ENCODE measurements around the gene TRMT2A.

The TRMT2A gene

GRCh38 chr22:20087319-20088262 lies 29.4 kb downstream of the TRMT2A start:
- Histone ChIP-seq H3K36me3 (ENCODE audit: control insufficient read depth, insufficient read depth, low read length) (no peaks in the 10 kb centered on the region), H3K4me2 (ENCODE audit: low read length) (no peak overlapping the region), H3K27ac (no peak overlapping the region), H2AFZ (no peak overlapping the region), H3K4me3 (ENCODE audit: low read depth, low read length) (no peak overlapping the region), H3K4me1 (no peaks in the 10 kb centered on the region), H3K27me3 (ENCODE audit: control insufficient read depth, insufficient read depth, low read length) (no peaks in the 10 kb centered on the region), H3K79me2 (peaks cover 26% of the 10 kb centered on the region), H3K9ac (no peak overlapping the region), H3K9me3 (ENCODE audit: control insufficient read depth, low read length) (no peaks in the 10 kb centered on the region)
- no peak for TF ChIP-seq CTCF (IDR thresholded peaks at IDR 0.05)

GRCh38 chr22:20086763-20087162 lies 30.3 kb downstream of the TRMT2A start:
- Histone ChIP-seq H2AFZ (no peak overlapping the region), H3K27ac (no peak overlapping the region), H3K4me3 (ENCODE audit: low read depth, low read length) (no peak overlapping the region), H3K9ac (no peak overlapping the region), H3K9me3 (ENCODE audit: control insufficient read depth, low read length) (no peaks in the 10 kb centered on the region), H3K27me3 (ENCODE audit: control insufficient read depth, insufficient read depth, low read length) (no peaks in the 10 kb centered on the region), H3K4me2 (ENCODE audit: low read length) (no peak overlapping the region), H3K79me2 (peaks cover 29% of the 10 kb centered on the region), H3K4me1 (no peaks in the 10 kb centered on the region), H3K36me3 (ENCODE audit: control insufficient read depth, insufficient read depth, low read length) (no peaks in the 10 kb centered on the region)
- no peak for TF ChIP-seq CTCF (IDR thresholded peaks at IDR 0.05)

- Histone ChIP-seq H3K9ac (no peak overlapping the region), H2AFZ (no peak overlapping the region), H3K27ac (no peak overlapping the region), H3K4me1 (no peaks in the 10 kb centered on the region), H3K36me3 (ENCODE audit: control insufficient read depth, insufficient read depth, low read length) (no peaks in the 10 kb centered on the region), H3K4me2 (ENCODE audit: low read length) (no peak overlapping the region), H3K27me3 (ENCODE audit: control insufficient read depth, insufficient read depth, low read length) (no peaks in the 10 kb centered on the region), H3K79me2 (peaks cover 34% of the 10 kb centered on the region), H3K4me3 (ENCODE audit: low read depth, low read length) (no peak overlapping the region), H3K9me3 (ENCODE audit: control insufficient read depth, low read length) (no peaks in the 10 kb centered on the region)
- no peak for TF ChIP-seq CTCF (IDR thresholded peaks at IDR 0.05)
Observed at GRCh38 chr22:20086101-20086599, 30.9 kb downstream of the TRMT2A start.

GRCh38 chr22:20085651-20086050 lies 31.4 kb downstream of the TRMT2A start:
- Histone ChIP-seq H3K36me3 (ENCODE audit: control insufficient read depth, insufficient read depth, low read length) (no peaks in the 10 kb centered on the region), H3K27ac (no peak overlapping the region), H3K4me1 (peaks cover 3% of the 10 kb centered on the region), H3K79me2 (peaks cover 34% of the 10 kb centered on the region), H3K9me3 (ENCODE audit: control insufficient read depth, low read length) (no peaks in the 10 kb centered on the region), H3K27me3 (ENCODE audit: control insufficient read depth, insufficient read depth, low read length) (no peaks in the 10 kb centered on the region), H3K4me2 (ENCODE audit: low read length) (no peak overlapping the region), H3K4me3 (ENCODE audit: low read depth, low read length) (no peak overlapping the region), H2AFZ (no peak overlapping the region), H3K9ac (no peak overlapping the region)
- TF ChIP-seq CTCF (IDR thresholded peaks at IDR 0.05) = no peak

All from parathyroid adenoma (tissue), 2 donors.